Heart right ventricle (tissue), 16 donors: ENCODE data around the gene MAGI2. TPM values are rescaled to one million over a fixed set of nuclear protein-coding genes. Genes with fewer than 3 reads are reported as not detected.
A peak's percentile ranks its signal among the peaks of the same experiment; 100 is the strongest.

Experiments used
- ATAC-seq, 8 donors: fragments of 200-7000 bp; cut with Tn5 transposase; one replicate each; pipeline ENCODE4 v1.9.1; 2020; ENCODE audit warnings: mild to moderate bottlenecking in 8 of 8, moderate library complexity in 8 of 8, moderate number of reproducible peaks in 1 of 8
- DNase-seq, 2 donors: peaks; one replicate each; pipeline ENCODE4 v3.0.0-alpha.2; 2020
- H3K27ac ChIP-seq, 10 donors: fragments of 200-600 bp; sonication (generic) in 2 of 10; one replicate each; pipeline versions ENCODE4 v1.5.0 to v1.8.0; 2020 to 2022; ENCODE audit warnings: mild to moderate bottlenecking in 3 of 10
- H3K27me3 ChIP-seq, 7 donors: fragments of 200-600 bp; one replicate each; pipeline ENCODE4 v1.8.0; 2021 to 2022; ENCODE audit warnings: mild to moderate bottlenecking in 2 of 7
- H3K36me3 ChIP-seq, 9 donors: fragments of 200-600 bp; sonication (generic) in 1 of 9; one replicate each; pipeline versions ENCODE4 v1.5.0 to v1.8.0; 2020 to 2022; ENCODE audit warnings: mild to moderate bottlenecking in 2 of 9
- H3K4me1 ChIP-seq, 9 donors: fragments of 200-600 bp; sonication (generic) in 1 of 9; one replicate each; pipeline versions ENCODE4 v1.5.0 to v1.8.0; 2020 to 2022; ENCODE audit warnings: mild to moderate bottlenecking in 4 of 9
- H3K4me3 ChIP-seq, 10 donors: fragments of 200-600 bp; sonication (generic) in 2 of 10; one replicate each; pipeline versions ENCODE4 v1.5.0 to v1.8.0; 2020 to 2022; ENCODE audit warnings: mild to moderate bottlenecking in 7 of 10, moderate library complexity in 2 of 10
- H3K9me3 ChIP-seq, 11 donors: fragments of 200-600 bp in 10 of 11; sonication (generic) in 2 of 11; one replicate each; pipeline versions ENCODE4 v1.5.0 to v1.8.0; 2013 to 2022; ENCODE audit warnings: mild to moderate bottlenecking in 2 of 11, control low read depth in 1 of 11, moderate library complexity in 1 of 11
- CTCF ChIP-seq, 9 donors: fragments of 200-600 bp; sonication (generic) in 2 of 9; IDR thresholded peaks; one replicate each; pipeline versions ENCODE4 v1.5.0 to v1.8.0; 2021 to 2022; ENCODE audit warnings: antibody characterized with exemption in 9 of 9, mild to moderate bottlenecking in 5 of 9, moderate library complexity in 1 of 9
- WGBS, 2 donors: extraction: QIAGEN DNeasy Blood & Tissue Kit; methylation state at CpG; one replicate each; pipeline ENCODE4 v1.1.7; 2013; ENCODE audit warnings: inconsistent platforms in 1 of 2; 5-methylcytosine and 5-hydroxymethylcytosine counted together
- intact Hi-C, 10 donors: fragments of 100-400 bp; cut with DNase I; formaldehyde crosslinking; loops; one replicate each; pipeline versions ENCODE4 v1.11.1 to v1.14.2; 2022
- polyA plus RNA-seq, 2 donors: library from polyadenylated mRNA; stranded (reverse); fragments of 200-250 nt; gene quantifications; one replicate each; pipeline ENCODE4 v1.2.3, GENCODE V29; 2013
- total RNA-seq, 10 donors: library from RNA; stranded (reverse); fragmentation: NEBNext Ultra II Directional in 3 of 10; extraction: Animal tissue kit (Norgen Biotek cat#: 25700) in 3 of 10; gene quantifications; one replicate each; pipeline versions ENCODE4 v1.2.1 to v1.2.4, GENCODE V29; 2021 to 2023
- donor health status: Arrhythmogenic right ventricular cardiomyopathy.
- donor health status: ischemic (EF 13 %, LVEDD 7.1; RV severe dilation, severe dysfunction).
- donor health status: healthy with polysubstance abuse.
- donor health status: DM: no; HTN: yes; CAD: no.
- donor health status: DM: no; HTN: no; CAD: no.
- donor health status: ischemic (EF 25% LVEDD 6.9; RV normal size, moderate dysfunction).
- donor health status: ischemic (EF 25% LVEDD 5.7; RV mildly dilated, moderate dysfunction).
- donor health status: healthy.
- donor health status: DM: yes; HTN: yes; CAD: no.
- donor health status: Ischemic cardiomyopathy.
- donor health status: ischemic (EF 35%, LVEDD 5.7; RV mildly dilated, moderate dysfunction).
- donor health status: nonischemic (EF 11% LVEDD 7.7; RV severe dilation, severe dysfunction).
- donor health status: DM: yes; HTN: yes; CAD: no.
- donor health status: PGD.
- donor health status: ischemic (EF 29% LVEDD 5.4; RV normal size, mild dysfunction).
- donor health status: nonischemic (EF 23%, LVEDD 6.1; RV moderate dilation, normal function).

MAGI2 gene
- total and polyA plus RNA-seq, 12 donors = 0.83 to 6.0 (median 4.1) TPM

DNA sequence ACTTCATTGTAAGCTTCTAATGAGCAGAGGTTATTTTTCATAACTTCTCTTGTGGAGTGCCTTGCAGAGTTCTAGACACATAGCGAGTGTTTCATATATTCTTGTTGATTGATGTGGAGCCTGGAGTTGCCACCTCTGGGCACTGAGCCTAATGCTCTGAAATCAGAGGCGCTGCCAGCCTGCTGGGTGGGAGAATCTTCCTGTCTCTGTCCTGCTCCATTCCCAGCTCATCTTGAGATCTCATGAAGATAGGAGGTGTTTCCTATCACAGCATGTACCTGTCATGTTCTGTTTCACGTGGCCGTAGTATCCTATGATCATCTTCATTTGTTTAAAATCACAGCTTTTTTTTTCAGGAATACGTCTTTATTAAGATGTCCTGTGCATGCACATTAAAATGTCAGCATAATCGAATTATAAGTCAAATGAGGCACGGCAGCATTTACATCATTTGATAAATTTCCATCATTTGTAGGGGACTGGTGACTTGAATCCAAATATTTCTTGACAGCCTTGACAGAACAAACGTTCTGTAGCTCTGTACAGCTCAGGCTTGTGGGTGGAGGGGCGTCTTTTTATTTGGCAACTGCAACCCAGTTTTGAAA is 1261.9 kb downstream of the MAGI2 start:
- H3K4me1 ChIP-seq = peaks cover 0 to 11% (median 0%) of the 10 kb centered on the region in 9 donors
- TF ChIP-seq CTCF (IDR thresholded peaks at IDR 0.05) = no peak
- no peak overlapping the region for H3K27ac ChIP-seq
- intact Hi-C loops = no loop called here
- H3K36me3 ChIP-seq = no peaks in the 10 kb centered on the region
- WGBS, 2 donors = 66 to 68% methylated on average over 9 of the region's 9 CpGs
- H3K9me3 ChIP-seq = no peaks in the 10 kb centered on the region
- DNase-seq (peak in 1 of 2 donors; percentile 13), ATAC-seq (peak in 2 of 8 donors; percentile 42 to 52)
- H3K27me3 ChIP-seq = no peaks in the 10 kb centered on the region
- H3K4me3 ChIP-seq = no peak overlapping the region

GRCh38 chr7:78189762-78190161 is 1263.7 kb downstream of the MAGI2 start:
- no peak for TF ChIP-seq CTCF (IDR thresholded peaks at IDR 0.05)
- H3K36me3 ChIP-seq = no peaks in the 10 kb centered on the region
- ATAC-seq (no peak), DNase-seq (no peak)
- H3K27me3 ChIP-seq = no peaks in the 10 kb centered on the region
- no peak overlapping the region for H3K4me3 ChIP-seq
- H3K4me1 ChIP-seq = peaks cover 0 to 11% (median 0%) of the 10 kb centered on the region in 9 donors
- intact Hi-C loops = no loop called here
- no peaks in the 10 kb centered on the region for H3K9me3 ChIP-seq
- H3K27ac ChIP-seq = no peak overlapping the region

DNA sequence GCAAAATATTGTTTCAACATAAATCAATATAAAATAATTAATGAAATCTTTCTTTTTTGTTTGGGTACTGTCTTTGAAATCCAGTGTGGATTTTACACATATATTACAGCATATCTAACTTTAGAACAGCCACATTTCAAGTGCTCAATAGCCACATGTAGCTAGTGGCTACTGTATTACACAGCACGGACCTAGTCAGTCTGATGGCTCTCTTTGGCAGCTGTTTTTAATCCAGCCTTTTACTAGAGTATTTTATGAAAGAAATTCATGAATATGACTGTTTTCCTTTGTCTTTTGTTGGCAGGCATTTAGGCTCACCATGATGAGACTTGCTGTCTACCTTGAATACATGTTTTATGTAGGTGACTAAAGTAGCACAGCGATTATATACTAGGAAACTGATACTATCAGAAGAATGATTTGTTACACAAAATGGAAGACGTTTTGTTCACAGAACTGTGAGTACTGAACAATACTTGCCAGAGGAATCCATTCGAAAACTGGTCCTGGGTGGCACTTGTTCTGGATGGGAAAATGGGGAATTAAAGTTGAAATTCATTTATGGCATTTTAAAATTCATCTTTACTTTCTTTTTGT is 1268.2 kb downstream of the MAGI2 start:
- Histone ChIP-seq H3K36me3 (no peaks in the 10 kb centered on the region), H3K4me1 (no peaks in the 10 kb centered on the region), H3K27ac (no peak overlapping the region), H3K9me3 (no peaks in the 10 kb centered on the region), H3K27me3 (no peaks in the 10 kb centered on the region), H3K4me3 (no peak overlapping the region)
- DNase-seq = no peak
- 85 to 90% methylated on average over 4 of the region's 4 CpGs for WGBS, 2 donors
- intact Hi-C loops = no loop called here
- ATAC-seq = no peak
- TF ChIP-seq CTCF (IDR thresholded peaks at IDR 0.05) = no peak

DNA sequence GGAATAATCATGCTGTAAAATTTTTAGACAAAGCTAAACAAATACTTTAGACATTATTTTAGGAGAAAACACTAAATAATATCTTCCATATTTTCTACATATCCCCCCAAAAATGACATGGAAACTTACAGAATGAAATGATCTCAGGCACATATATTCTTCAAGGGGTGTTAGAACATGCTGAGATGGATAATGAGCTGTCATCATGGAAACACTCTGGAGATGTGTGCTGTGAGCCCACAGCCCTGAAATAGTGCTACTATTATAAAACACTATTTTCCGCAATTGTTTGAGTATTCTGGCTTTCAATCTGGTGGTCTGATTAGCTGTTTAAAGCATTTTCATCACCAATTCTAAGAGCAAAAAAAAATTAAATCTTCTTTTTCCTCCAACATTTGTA is 1269.2 kb downstream of the MAGI2 start:
- no peaks in the 10 kb centered on the region for H3K27me3 ChIP-seq
- WGBS, 2 donors = 95 to 97% methylated on average over 1 of the region's 1 CpG
- H3K27ac ChIP-seq = no peak overlapping the region
- ATAC-seq (no peak), DNase-seq (no peak)
- no peaks in the 10 kb centered on the region for H3K36me3 ChIP-seq
- intact Hi-C loops = no loop called here
- H3K9me3 ChIP-seq = no peaks in the 10 kb centered on the region
- H3K4me1 ChIP-seq = no peaks in the 10 kb centered on the region
- H3K4me3 ChIP-seq = no peak overlapping the region
- no peak for TF ChIP-seq CTCF (IDR thresholded peaks at IDR 0.05)
